GM18507 (cell line): Measurements from ENCODE around the gene WDR49.

Experiments used
- DNase-seq: peaks from one replicate; pipeline ENCODE4 v3.0.0; 2011; ENCODE audit warnings: low read depth; ENCODE audit not compliant: insufficient read length; ENCODE audit errors: extremely low spot score
- FAIRE-seq: peaks from 2 replicates; lab custom pipeline; 2011; peaks lifted over from hg19 to GRCh38; lab: Jason Lieb, UNC

WDR49 gene

GRCh38 chr3:167653760-167654159, at the start of gene WDR49:
Gene WDR49, minus strand, starts transcription at chr3:167653942. Its CDS starts 517 bp downstream, at chr3:167653425.
- no peak for DNase-seq
- FAIRE-seq = no peak

- no peak for FAIRE-seq
- no peak for DNase-seq
These were observed 47.2 kb upstream of the WDR49 start for GRCh38 chr3:167700926-167701325.

- FAIRE-seq = no peak
- no peak for DNase-seq
These were observed 46.3 kb upstream of the WDR49 start for GRCh38 chr3:167700046-167700445.

GRCh38 chr3:167694121-167694520, 40.4 kb upstream of the WDR49 start:
- DNase-seq (no peak), FAIRE-seq (no peak)

- FAIRE-seq (peak; percentile 96), DNase-seq (peak; percentile 48)
These were observed 37.6 kb upstream of the WDR49 start for GRCh38 chr3:167691366-167691765.

GRCh38 chr3:167684388-167684993, 30.7 kb upstream of the WDR49 start:
- peak; percentile 66 for FAIRE-seq

GRCh38 chr3:167679526-167679925, 25.8 kb upstream of the WDR49 start:
- FAIRE-seq (no peak), DNase-seq (no peak)

More at GRCh38 chr3:167684388-167684993, 30.7 kb upstream of the WDR49 start:
- no peak for DNase-seq

- FAIRE-seq (no peak), DNase-seq (no peak)
These were observed 22.1 kb upstream of the WDR49 start for GRCh38 chr3:167675848-167676247.

- DNase-seq (no peak), FAIRE-seq (no peak)
These were observed 19.5 kb upstream of the WDR49 start for GRCh38 chr3:167673221-167673620.

GRCh38 chr3:167671878-167672427, 18.2 kb upstream of the WDR49 start:
- no peak for FAIRE-seq
- DNase-seq = no peak

GRCh38 chr3:167669699-167670098, 16.0 kb upstream of the WDR49 start:
- no peak for FAIRE-seq

GRCh38 chr3:167668651-167669050, 14.9 kb upstream of the WDR49 start:
- no peak for DNase-seq
- FAIRE-seq = no peak

More at GRCh38 chr3:167669699-167670098, 16.0 kb upstream of the WDR49 start:
- DNase-seq = no peak

GRCh38 chr3:167666563-167666962, 12.8 kb upstream of the WDR49 start:
- DNase-seq (no peak), FAIRE-seq (no peak)

GRCh38 chr3:167662919-167663400, 9.2 kb upstream of the WDR49 start:
- FAIRE-seq = no peak
- no peak for DNase-seq

GRCh38 chr3:167657684-167658225, 4.0 kb upstream of the WDR49 start:
- FAIRE-seq = no peak
- DNase-seq = no peak

- FAIRE-seq = no peak
- DNase-seq = no peak
These were observed 3.1 kb upstream of the WDR49 start for GRCh38 chr3:167656821-167657220.

GRCh38 chr3:167653155-167653554, 587 bp downstream of the WDR49 start:
- FAIRE-seq (no peak), DNase-seq (no peak)

GRCh38 chr3:167651826-167652225, 1.9 kb downstream of the WDR49 start:
- no peak for DNase-seq
- FAIRE-seq = no peak

GRCh38 chr3:167650459-167650858, 3.3 kb downstream of the WDR49 start:
- DNase-seq (no peak), FAIRE-seq (no peak)

- DNase-seq (no peak), FAIRE-seq (no peak)
These were observed 4.0 kb downstream of the WDR49 start for GRCh38 chr3:167649746-167650145.

- FAIRE-seq (no peak), DNase-seq (no peak)
These were observed 9.1 kb downstream of the WDR49 start for GRCh38 chr3:167644611-167645010.
